ENCODE measurements around the gene XPO1.

DNA sequence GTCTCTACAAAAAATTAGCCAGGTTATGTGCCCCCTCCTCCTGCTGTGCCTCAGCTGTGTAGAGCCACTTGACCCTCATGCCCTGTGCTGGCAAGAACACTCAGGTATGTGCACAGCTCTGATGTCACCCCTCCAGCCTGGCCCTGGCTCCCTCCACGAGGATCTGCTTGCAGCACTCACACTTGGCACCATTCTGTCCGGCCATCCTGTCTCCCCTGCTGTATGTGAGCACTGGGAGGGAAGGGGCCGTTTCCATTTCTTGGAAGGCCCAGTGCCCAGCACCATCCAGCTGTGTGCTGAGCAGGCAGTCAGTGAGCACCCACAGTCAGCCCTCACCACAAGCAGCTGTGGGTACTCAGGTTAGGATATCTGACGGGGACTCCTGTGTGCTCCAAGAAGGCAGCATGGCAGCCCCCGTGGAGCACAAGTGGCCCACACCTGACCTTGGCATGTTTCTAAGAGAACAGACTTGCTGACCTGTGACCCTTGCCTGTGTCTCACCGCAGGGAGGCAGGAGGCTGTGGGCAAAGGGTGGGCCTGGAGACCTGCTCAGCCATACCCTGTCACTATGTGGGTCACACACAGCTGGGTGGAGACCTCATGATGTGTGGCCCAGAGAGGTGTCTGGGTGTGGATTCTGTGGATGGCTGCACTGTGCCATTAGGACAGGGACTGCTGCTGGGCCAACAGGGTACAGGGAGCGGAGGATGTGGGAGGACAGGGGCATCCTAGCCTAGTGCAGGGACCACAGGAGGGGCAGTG is 98.7 kb downstream of the XPO1 start:
- TF ChIP-seq GATA2 (IDR thresholded peaks at IDR 0.05; ENCODE audit: low read depth, low read length) (no peak), GATA3 (IDR thresholded peaks at IDR 0.05; ENCODE audit: low read depth, low read length) (no peak)
